H1 (cell line): ENCODE data around the gene KRTAP10-12. TPM values are rescaled to one million over a fixed set of nuclear protein-coding genes. Genes with fewer than 3 reads are reported as not detected.

Experiments
- CTCF ChIA-PET: fragments of 300-600 bp; sonication (Branson Sonifier 250); formaldehyde crosslinking; loops from one replicate; lab custom pipeline; 2021; ENCODE audit not compliant: partially characterized antibody; lab: Charles Lee
- POLR2A ChIA-PET: fragments of 300-600 bp; sonication (Branson Sonifier 250); formaldehyde crosslinking; loops from one replicate; lab custom pipeline; 2021; ENCODE audit warnings: inconsistent platforms; ENCODE audit not compliant: partially characterized antibody; lab: Charles Lee
- DNase-seq, 2 experiments: peaks; one replicate each; pipeline versions ENCODE4 v3.0.0 to v3.0.0-alpha.2; 2010 to 2022; ENCODE audit warnings: low spot score in 2 of 2, low read depth in 1 of 2, mixed read lengths in 1 of 2
- FAIRE-seq: peaks from 2 replicates; lab custom pipeline; 2011; peaks lifted over from hg19 to GRCh38; lab: Jason Lieb, UNC
- H2AFZ ChIP-seq: 2 replicates; pipeline ENCODE4 v1.8.1; 2012; ENCODE audit warnings: low read length, inconsistent platforms
- H2AK5ac ChIP-seq: 2 replicates; pipeline ENCODE4 v1.6.1; 2013; ENCODE audit warnings: low read depth, low read length
- H2BK120ac ChIP-seq: replicated peaks from 2 replicates; pipeline ENCODE3; 2013; ENCODE audit warnings: low read depth, low read length, inconsistent platforms
- H2BK12ac ChIP-seq: 2 replicates; pipeline ENCODE4 v1.6.1; 2013; ENCODE audit warnings: low read depth, low read length
- H2BK15ac ChIP-seq: 2 replicates; pipeline ENCODE4 v1.6.1; 2013; ENCODE audit warnings: low read length
- H2BK20ac ChIP-seq: 2 replicates; pipeline ENCODE4 v1.6.1; 2013; ENCODE audit warnings: low read length
- H2BK5ac ChIP-seq: 2 replicates; pipeline ENCODE4 v1.6.1; 2013; ENCODE audit warnings: low read depth, low read length
- H3K14ac ChIP-seq: 2 replicates; pipeline ENCODE4 v1.6.1; 2013; ENCODE audit warnings: inconsistent platforms; ENCODE audit not compliant: insufficient read length
- H3K18ac ChIP-seq: 2 replicates; pipeline ENCODE4 v1.6.1; 2013; ENCODE audit warnings: low read length; ENCODE audit errors: extremely low read depth
- H3K23ac ChIP-seq: 2 replicates; pipeline ENCODE4 v1.6.1; 2013; ENCODE audit warnings: inconsistent platforms; ENCODE audit not compliant: insufficient read length
- H3K23me2 ChIP-seq: 2 replicates; pipeline ENCODE4 v1.6.1; 2013; ENCODE audit warnings: low read depth, low read length
- H3K27ac ChIP-seq: 2 replicates; pipeline ENCODE4 v1.6.1; 2011; ENCODE audit warnings: low read depth, low read length, inconsistent platforms
- H3K27me3 ChIP-seq, 4 experiments: replicated peaks in 1 of 4; 1 replicate in 1 of 4; 2 replicates in 3 of 4; pipeline versions ENCODE4 v1.6.1 to v1.8.1; 2011 to 2013; ENCODE audit warnings: low read length in 3 of 4, mild to moderate bottlenecking in 3 of 4, inconsistent platforms in 2 of 4, mixed read lengths in 2 of 4, moderate library complexity in 1 of 4; ENCODE audit not compliant: control insufficient read depth in 3 of 4, insufficient read depth in 3 of 4; ENCODE audit errors: extremely low read depth in 1 of 4
- H3K36me3 ChIP-seq, 4 experiments: 2 replicates each; pipeline versions ENCODE4 v1.6.1 to v1.8.1; 2011 to 2013; ENCODE audit warnings: mild to moderate bottlenecking in 4 of 4, low read length in 3 of 4, moderate library complexity in 2 of 4, control low read depth in 1 of 4, inconsistent platforms in 1 of 4; ENCODE audit not compliant: insufficient read depth in 4 of 4, control insufficient read depth in 2 of 4
- H3K4ac ChIP-seq: replicated peaks from 2 replicates; pipeline ENCODE3; 2013; ENCODE audit warnings: low read length, low read depth, mixed read lengths, inconsistent platforms; ENCODE audit not compliant: insufficient read length
- H3K4me1 ChIP-seq, 4 experiments: replicated peaks in 1 of 4; 1 replicate in 1 of 4; 2 replicates in 3 of 4; pipeline versions ENCODE4 v1.6.1 to v1.8.1; 2011 to 2013; ENCODE audit warnings: low read length in 3 of 4, inconsistent platforms in 2 of 4, mixed read lengths in 1 of 4; ENCODE audit not compliant: insufficient read depth in 4 of 4, control insufficient read depth in 3 of 4
- H3K4me2 ChIP-seq, 2 experiments: 2 replicates each; pipeline versions ENCODE4 v1.6.1 to v1.8.1; 2011 to 2013; ENCODE audit warnings: low read depth in 2 of 2, low read length in 2 of 2, control low read depth in 1 of 2, inconsistent platforms in 1 of 2, mild to moderate bottlenecking in 1 of 2; ENCODE audit not compliant: insufficient read depth in 1 of 2
- H3K4me3 ChIP-seq, 4 experiments: fragments of 200-600, 300-600 bp in 1 of 4; sonication (generic), shearing (Covaris generic), sonication (Bioruptor Twin) in 1 of 4; 2 replicates each; pipeline versions ENCODE4 v1.5.1 to v1.8.1; 2011 to 2016; ENCODE audit warnings: low read length in 4 of 4, low read depth in 3 of 4, control low read depth in 2 of 4, inconsistent platforms in 2 of 4, mild to moderate bottlenecking in 2 of 4, mixed read lengths in 1 of 4, moderate library complexity in 1 of 4; ENCODE audit not compliant: insufficient read depth in 2 of 4; ENCODE audit errors: extremely low read depth in 1 of 4
- H3K56ac ChIP-seq: replicated peaks from 2 replicates; pipeline ENCODE3; 2013; ENCODE audit warnings: low read depth, mild to moderate bottlenecking, mixed read lengths, low read length, inconsistent platforms; ENCODE audit not compliant: insufficient read length
- H3K79me1 ChIP-seq: 2 replicates; pipeline ENCODE4 v1.6.1; 2013; ENCODE audit warnings: low read depth, low read length, control low read depth
- H3K79me2 ChIP-seq, 2 experiments: 2 replicates each; pipeline versions ENCODE4 v1.6.1 to v1.8.1; 2012 to 2013; ENCODE audit warnings: low read length in 2 of 2, mild to moderate bottlenecking in 2 of 2, inconsistent platforms in 1 of 2; ENCODE audit not compliant: insufficient read depth in 2 of 2, control insufficient read depth in 1 of 2
- H3K9ac ChIP-seq, 4 experiments: replicated peaks in 1 of 4; 1 replicate in 1 of 4; 2 replicates in 3 of 4; pipeline versions ENCODE4 v1.6.1 to v1.8.1; 2011 to 2013; ENCODE audit warnings: low read depth in 3 of 4, low read length in 3 of 4, control low read depth in 2 of 4, mild to moderate bottlenecking in 2 of 4, moderate library complexity in 2 of 4, inconsistent platforms in 1 of 4; ENCODE audit errors: extremely low read depth in 1 of 4
- H3K9me3 ChIP-seq, 2 experiments: 2 replicates each; pipeline versions ENCODE4 v1.6.1 to v1.8.1; 2012 to 2013; ENCODE audit warnings: mild to moderate bottlenecking in 2 of 2, moderate library complexity in 2 of 2, control low read depth in 1 of 2, inconsistent platforms in 1 of 2, low read depth in 1 of 2, low read length in 1 of 2, mixed read lengths in 1 of 2; ENCODE audit not compliant: insufficient read depth in 2 of 2
- H4K20me1 ChIP-seq, 2 experiments: replicated peaks in 1 of 2; 2 replicates each; pipeline versions ENCODE3 to v1.8.1; 2011 to 2013; ENCODE audit warnings: inconsistent platforms in 2 of 2, low read length in 2 of 2, mild to moderate bottlenecking in 1 of 2; ENCODE audit not compliant: insufficient read depth in 2 of 2, control insufficient read depth in 1 of 2
- H4K5ac ChIP-seq: 2 replicates; pipeline ENCODE4 v1.6.1; 2013; ENCODE audit warnings: low read length, low read depth, mixed read lengths, inconsistent platforms; ENCODE audit not compliant: insufficient read length
- H4K8ac ChIP-seq: 2 replicates; pipeline ENCODE4 v1.8.0; 2013; ENCODE audit warnings: mild to moderate bottlenecking, moderate library complexity, low read length, inconsistent platforms; ENCODE audit not compliant: insufficient read depth; ENCODE audit errors: extremely low read depth
- H4K91ac ChIP-seq: replicated peaks from 2 replicates; pipeline ENCODE3; 2013; ENCODE audit warnings: low read length, mixed read lengths, inconsistent platforms; ENCODE audit not compliant: insufficient read length
- BACH1 ChIP-seq: IDR thresholded peaks from 2 replicates; pipeline ENCODE4 v1.6.1; 2012; ENCODE audit warnings: low read length, improper control_type of control experiment
- BCL11A ChIP-seq, 2 experiments: IDR thresholded peaks; one replicate each; pipeline ENCODE4 v1.6.1; 2011; ENCODE audit warnings: low read depth in 2 of 2, low read length in 2 of 2, mild to moderate bottlenecking in 2 of 2
- CBX5 ChIP-seq: fragments of 300-800, 300-1000 bp; sonication (generic); IDR thresholded peaks from 2 replicates; pipeline ENCODE4 v1.7.1; 2016; ENCODE audit warnings: antibody characterized with exemption, low read length, low read depth
- CEBPB ChIP-seq: IDR thresholded peaks from 2 replicates; pipeline ENCODE4 v1.6.1; 2012; ENCODE audit warnings: low read depth, low read length
- CHD2 ChIP-seq: IDR thresholded peaks from 2 replicates; pipeline ENCODE4 v1.6.1; 2012; ENCODE audit warnings: low read length, improper control_type of control experiment
- EZH2 ChIP-seq: fragments of 200-600 bp; sonication (generic); IDR thresholded peaks from 2 replicates; pipeline ENCODE4 v1.7.1; 2012; ENCODE audit warnings: low read depth, mild to moderate bottlenecking, moderate library complexity, low read length, inconsistent platforms; ENCODE audit not compliant: severe bottlenecking
- HDAC6 ChIP-seq: IDR thresholded peaks from one replicate; pipeline ENCODE4 v1.7.1; 2012; ENCODE audit warnings: low read depth, mild to moderate bottlenecking, inconsistent platforms, low read length, moderate library complexity
- KDM4A ChIP-seq: IDR thresholded peaks from one replicate; pipeline ENCODE4 v1.7.1; 2012; ENCODE audit warnings: low read depth, mild to moderate bottlenecking, moderate library complexity, low read length, inconsistent platforms; ENCODE audit not compliant: severe bottlenecking
- NRF1 ChIP-seq: IDR thresholded peaks from 2 replicates; pipeline ENCODE4 v1.6.1; 2011; ENCODE audit warnings: mild to moderate bottlenecking, low read depth, low read length, improper control_type of control experiment
- RAD21 ChIP-seq, 2 experiments: IDR thresholded peaks in 1 of 2; conservative IDR thresholded peaks in 1 of 2; 2 replicates each; pipeline ENCODE4 v1.6.1; 2011; ENCODE audit warnings: low read depth in 2 of 2, low read length in 2 of 2, improper control_type of control experiment in 1 of 2, inconsistent platforms in 1 of 2, mild to moderate bottlenecking in 1 of 2, moderate library complexity in 1 of 2
- WGBS, 2 experiments: shearing (Covaris generic) in 1 of 2; methylation state at CpG; one replicate each; pipeline versions ENCODE4 v1.1.6 to v1.1.7; 2013 to 2015; ENCODE audit warnings: low lambda C conversion rate in 2 of 2, mixed read lengths in 2 of 2, inconsistent platforms in 1 of 2, low coverage in 1 of 2, missing lambda C conversion rate in 1 of 2; ENCODE audit not compliant: insufficient replicate concordance in 2 of 2, insufficient coverage in 1 of 2, insufficient read length in 1 of 2; ENCODE audit errors: extremely low coverage in 1 of 2, missing lambda C conversion rate in 1 of 2; 5-methylcytosine and 5-hydroxymethylcytosine counted together
- polyA plus RNA-seq, 7 experiments: library from polyadenylated mRNA; depleted of rRNA in 3 of 7; stranded (reverse) in 5 of 7; unstranded in 2 of 7; fragments of >200 nt in 5 of 7; fragments of 200-250 nt in 2 of 7; gene quantifications; 1 replicate in 5 of 7; 2 replicates in 1 of 7; 4 replicates in 1 of 7; pipeline versions ENCODE4 v1.2.1 to v1.2.3, GENCODE V29; 2011 to 2013; ENCODE audit warnings: missing spikeins in 2 of 7, mixed read lengths in 2 of 7
- total RNA-seq: library from RNA; stranded (reverse); fragmentation: NEBNext Ultra II Directional; extraction: Animal tissue kit (Norgen Biotek cat#: 25700); gene quantifications from 2 replicates; pipeline ENCODE4 v1.2.1, GENCODE V29; 2021

The KRTAP10-12 gene
- total and polyA plus RNA-seq, 2 of the 8 experiments (the other 6 are each of a cell fraction or from before 2014, with no cell fraction given) = not detected

DNA sequence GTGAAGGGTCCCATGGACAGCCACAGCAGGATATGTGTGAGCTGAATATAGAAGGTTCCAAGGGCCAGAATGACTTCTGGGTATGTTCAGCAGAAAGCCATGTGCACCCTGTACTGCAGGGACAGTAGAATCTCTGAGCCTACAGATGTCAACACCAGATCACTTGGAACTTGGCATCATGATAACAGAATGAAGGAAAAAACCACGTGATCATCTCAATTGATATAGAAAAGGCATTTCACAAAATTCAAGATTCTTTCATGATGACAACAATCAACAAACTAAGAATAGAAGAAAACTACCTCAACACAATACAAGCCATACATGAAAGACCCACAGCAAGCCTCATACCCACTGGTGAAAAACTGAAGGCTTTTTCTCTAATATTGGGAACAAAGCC lies 29.4 kb upstream of the KRTAP10-12 start:
- H3K79me1 ChIP-seq = no peaks in the 10 kb centered on the region
- TF ChIP-seq CHD2 (no peak), BCL11A (IDR thresholded peaks at IDR 0.05; ENCODE audit: low read depth in 2 of 2, low read length in 2 of 2) (no peak), KDM4A (no peak), RAD21 (IDR thresholded peaks at IDR 0.05 in 1 of 2, conservative IDR thresholded peaks at IDR 0.05 in 1 of 2; ENCODE audit: low read depth in 2 of 2, low read length in 2 of 2) (no peak), HDAC6 (no peak), NRF1 (no peak), CBX5 (no peak), BACH1 (no peak), EZH2 (no peak), CEBPB (no peak)

More for the DNA sequence above, 29.4 kb upstream of the KRTAP10-12 start:
- Histone ChIP-seq H4K91ac (no peak overlapping the region), H2BK15ac (no peak overlapping the region), H3K4me2 (no peak overlapping the region), H3K9me3 (peaks cover 19 to 24% of the 10 kb centered on the region in 2 experiments), H3K4me3 (no peak overlapping the region), H2AFZ (no peak overlapping the region), H3K18ac (no peak overlapping the region), H3K79me2 (no peaks in the 10 kb centered on the region; a peak in 1 of 4 replicates), H2BK120ac (no peak overlapping the region), H4K5ac (no peak overlapping the region), H2BK5ac (no peak overlapping the region), H2BK20ac (no peak overlapping the region), H3K27ac (no peak overlapping the region), H3K23me2 (no peaks in the 10 kb centered on the region), H3K9ac (no peak overlapping the region), H4K8ac (no peak overlapping the region), H3K4me1 (no peaks in the 10 kb centered on the region), H2BK12ac (no peak overlapping the region), H4K20me1 (no peaks in the 10 kb centered on the region), H3K36me3 (no peaks in the 10 kb centered on the region), H2AK5ac (no peak overlapping the region), H3K14ac (no peak overlapping the region), H3K4ac (no peak overlapping the region), H3K27me3 (no peaks in the 10 kb centered on the region), H3K56ac (no peak overlapping the region), H3K23ac (no peak overlapping the region)
- ChIA-PET POLR2A (no interaction called here), CTCF (interaction anchor here (0.7 kb wide), 2 partner anchors 49 to 220 kb away, joined by 3 read pairs; no protein-coding TSS in a partner anchor)
- 86% methylated on average over 1 of the region's 1 CpG; no CpG with 5 or more reads in 1 of the 2 experiments for WGBS, 2 experiments
- DNase-seq (no peak), FAIRE-seq (no peak)
